ENCODE data around the gene PRPSAP1.
"Not testable (repeated sequence)": the region's sequence is repeated elsewhere in the genome, so short reads cannot be mapped to it uniquely, and the experiment has no call there.

The PRPSAP1 gene

GRCh38 chr17:76363107-76363842 lies 9.6 kb upstream of the PRPSAP1 start:
- TF ChIP-seq CTCF (IDR thresholded peaks at IDR 0.05; ENCODE audit: low read depth, low read length): no peak
- DNase-seq (ENCODE audit: extremely low read depth, low read depth): no peak

GRCh38 chr17:76360461-76360860 lies 6.7 kb upstream of the PRPSAP1 start:
- no peak for DNase-seq (ENCODE audit: extremely low read depth, low read depth)
- TF ChIP-seq CTCF (IDR thresholded peaks at IDR 0.05; ENCODE audit: low read depth, low read length): no peak

- not testable (repeated sequence) for DNase-seq (ENCODE audit: extremely low read depth, low read depth)
Measured at GRCh38 chr17:76359776-76360175, 6.1 kb upstream of the PRPSAP1 start.

- TF ChIP-seq CTCF (IDR thresholded peaks at IDR 0.05; ENCODE audit: low read depth, low read length): no peak
- no peak for DNase-seq (ENCODE audit: extremely low read depth, low read depth)
Measured at GRCh38 chr17:76359375-76359774, 5.7 kb upstream of the PRPSAP1 start.

GRCh38 chr17:76357597-76358158 lies 4.0 kb upstream of the PRPSAP1 start:
- DNase-seq (ENCODE audit: extremely low read depth, low read depth): no peak
- TF ChIP-seq CTCF (IDR thresholded peaks at IDR 0.05; ENCODE audit: low read depth, low read length): no peak

- DNase-seq (ENCODE audit: extremely low read depth, low read depth): no peak
- TF ChIP-seq CTCF (IDR thresholded peaks at IDR 0.05; ENCODE audit: low read depth, low read length): no peak
Measured at GRCh38 chr17:76356803-76357456, 3.2 kb upstream of the PRPSAP1 start.

GRCh38 chr17:76354747-76355310 lies 1.1 kb upstream of the PRPSAP1 start:
- no peak for TF ChIP-seq CTCF (IDR thresholded peaks at IDR 0.05; ENCODE audit: low read depth, low read length)
- no peak for DNase-seq (ENCODE audit: extremely low read depth, low read depth)
